ENCODE measurements around the gene TRAPPC6A.

DNA sequence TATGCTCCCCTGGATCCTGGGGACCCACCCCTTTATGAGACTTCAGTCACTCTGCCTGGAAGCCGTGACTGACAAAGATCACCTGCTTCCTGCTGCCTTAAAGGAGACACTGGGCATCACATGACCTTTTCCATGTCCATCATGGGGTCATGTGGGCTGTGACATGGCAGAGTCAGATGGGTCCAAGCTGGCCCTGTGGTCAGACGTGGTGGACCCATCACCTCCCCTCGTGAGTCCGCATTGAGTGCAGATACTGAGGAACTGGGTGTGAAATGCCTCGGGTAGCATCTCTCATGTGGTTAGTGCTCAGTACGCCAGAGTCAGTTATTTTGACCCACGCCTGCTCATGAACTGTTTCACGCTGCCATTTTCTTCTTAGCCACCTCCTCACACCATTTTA, 44.4 kb downstream of the TRAPPC6A start:
- TF ChIP-seq, protein P1, sequence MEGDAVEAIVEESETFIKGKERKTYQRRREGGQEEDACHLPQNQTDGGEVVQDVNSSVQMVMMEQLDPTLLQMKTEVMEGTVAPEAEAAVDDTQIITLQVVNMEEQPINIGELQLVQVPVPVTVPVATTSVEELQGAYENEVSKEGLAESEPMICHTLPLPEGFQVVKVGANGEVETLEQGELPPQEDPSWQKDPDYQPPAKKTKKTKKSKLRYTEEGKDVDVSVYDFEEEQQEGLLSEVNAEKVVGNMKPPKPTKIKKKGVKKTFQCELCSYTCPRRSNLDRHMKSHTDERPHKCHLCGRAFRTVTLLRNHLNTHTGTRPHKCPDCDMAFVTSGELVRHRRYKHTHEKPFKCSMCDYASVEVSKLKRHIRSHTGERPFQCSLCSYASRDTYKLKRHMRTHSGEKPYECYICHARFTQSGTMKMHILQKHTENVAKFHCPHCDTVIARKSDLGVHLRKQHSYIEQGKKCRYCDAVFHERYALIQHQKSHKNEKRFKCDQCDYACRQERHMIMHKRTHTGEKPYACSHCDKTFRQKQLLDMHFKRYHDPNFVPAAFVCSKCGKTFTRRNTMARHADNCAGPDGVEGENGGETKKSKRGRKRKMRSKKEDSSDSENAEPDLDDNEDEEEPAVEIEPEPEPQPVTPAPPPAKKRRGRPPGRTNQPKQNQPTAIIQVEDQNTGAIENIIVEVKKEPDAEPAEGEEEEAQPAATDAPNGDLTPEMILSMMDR (conservative IDR thresholded peaks at IDR 0.05; ENCODE audit: low read depth, low read length) = no peak
- TF ChIP-seq CEBPB (IDR thresholded peaks at IDR 0.05; ENCODE audit: low read depth, low read length) (no peak), POLR2A (IDR thresholded peaks at IDR 0.05; ENCODE audit: low read depth, low read length) (no peak), MAFK (IDR thresholded peaks at IDR 0.05; ENCODE audit: low read depth, low read length) (no peak), RAD21 (IDR thresholded peaks at IDR 0.05; ENCODE audit: low read length) (no peak), MAZ (IDR thresholded peaks at IDR 0.05; ENCODE audit: borderline replicate concordance, low read depth, low read length) (no peak), MXI1 (IDR thresholded peaks at IDR 0.05; ENCODE audit: borderline replicate concordance, low read depth, low read length) (no peak), RCOR1 (IDR thresholded peaks at IDR 0.05; ENCODE audit: insufficient replicate concordance, low read length) (no peak), FOS (IDR thresholded peaks at IDR 0.05; ENCODE audit: low read depth, low read length) (no peak), BHLHE40 (IDR thresholded peaks at IDR 0.05; ENCODE audit: low read depth, low read length) (no peak)
- TF ChIP-seq, protein P2, sequence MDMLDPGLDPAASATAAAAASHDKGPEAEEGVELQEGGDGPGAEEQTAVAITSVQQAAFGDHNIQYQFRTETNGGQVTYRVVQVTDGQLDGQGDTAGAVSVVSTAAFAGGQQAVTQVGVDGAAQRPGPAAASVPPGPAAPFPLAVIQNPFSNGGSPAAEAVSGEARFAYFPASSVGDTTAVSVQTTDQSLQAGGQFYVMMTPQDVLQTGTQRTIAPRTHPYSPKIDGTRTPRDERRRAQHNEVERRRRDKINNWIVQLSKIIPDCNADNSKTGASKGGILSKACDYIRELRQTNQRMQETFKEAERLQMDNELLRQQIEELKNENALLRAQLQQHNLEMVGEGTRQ (IDR thresholded peaks at IDR 0.05; ENCODE audit: low read depth, low read length) = no peak

Measured in IMR-90 (cell line).